Measurements from ENCODE around the gene GAS7. TPM values are rescaled to one million over a fixed set of nuclear protein-coding genes. Genes with fewer than 3 reads are reported as not detected.

Gene GAS7
- total RNA-seq, 1 experiment from 2014 or later, result 20.3 TPM

DNA sequence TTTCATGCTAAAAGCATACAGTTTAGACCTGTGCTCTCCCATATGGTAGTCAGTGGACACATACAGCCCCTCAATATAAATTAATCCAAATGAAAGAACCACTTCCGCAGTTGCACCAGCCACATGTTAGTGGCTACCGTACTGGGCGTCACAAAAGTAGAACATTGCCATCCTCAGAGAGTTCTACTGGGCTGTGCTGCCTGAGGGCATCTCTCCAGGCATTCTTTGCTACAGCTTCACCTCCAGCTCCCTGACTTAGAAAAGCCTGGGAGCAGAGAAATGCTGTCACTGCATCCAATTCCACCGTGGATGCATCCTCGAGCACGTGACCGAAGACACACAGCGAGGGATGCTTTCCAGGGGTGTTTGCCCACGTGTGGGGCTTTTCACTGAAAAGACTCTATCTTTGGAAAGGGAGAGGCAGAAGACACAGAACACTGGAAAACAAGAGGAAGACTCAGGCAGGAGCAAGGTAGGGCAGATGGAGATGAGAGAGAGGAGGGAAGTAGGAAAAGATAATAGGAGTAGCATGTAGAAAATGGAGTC lies 86.4 kb downstream of the GAS7 start:
- DNase-seq (ENCODE audit: low read depth), result no peak

DNA sequence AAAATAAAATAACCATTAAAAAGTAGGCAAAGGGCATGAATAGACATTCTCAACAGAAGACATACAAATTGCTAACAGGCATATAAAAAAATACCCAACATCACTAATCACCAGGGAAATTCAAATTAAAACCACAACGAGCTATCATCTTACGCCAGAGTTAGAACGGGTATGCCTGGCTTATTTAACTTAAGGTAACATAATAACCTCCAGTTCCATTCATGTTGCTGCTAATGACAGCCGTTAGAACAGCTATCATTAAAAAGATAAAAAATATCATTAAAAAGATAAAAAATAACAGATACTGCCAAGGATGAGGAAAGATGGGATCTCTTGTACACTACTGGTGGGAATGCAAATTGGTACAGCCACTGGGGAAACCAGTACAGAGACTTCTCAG lies 89.3 kb downstream of the GAS7 start:
- DNase-seq (ENCODE audit: low read depth), result peak; percentile 31

DNA sequence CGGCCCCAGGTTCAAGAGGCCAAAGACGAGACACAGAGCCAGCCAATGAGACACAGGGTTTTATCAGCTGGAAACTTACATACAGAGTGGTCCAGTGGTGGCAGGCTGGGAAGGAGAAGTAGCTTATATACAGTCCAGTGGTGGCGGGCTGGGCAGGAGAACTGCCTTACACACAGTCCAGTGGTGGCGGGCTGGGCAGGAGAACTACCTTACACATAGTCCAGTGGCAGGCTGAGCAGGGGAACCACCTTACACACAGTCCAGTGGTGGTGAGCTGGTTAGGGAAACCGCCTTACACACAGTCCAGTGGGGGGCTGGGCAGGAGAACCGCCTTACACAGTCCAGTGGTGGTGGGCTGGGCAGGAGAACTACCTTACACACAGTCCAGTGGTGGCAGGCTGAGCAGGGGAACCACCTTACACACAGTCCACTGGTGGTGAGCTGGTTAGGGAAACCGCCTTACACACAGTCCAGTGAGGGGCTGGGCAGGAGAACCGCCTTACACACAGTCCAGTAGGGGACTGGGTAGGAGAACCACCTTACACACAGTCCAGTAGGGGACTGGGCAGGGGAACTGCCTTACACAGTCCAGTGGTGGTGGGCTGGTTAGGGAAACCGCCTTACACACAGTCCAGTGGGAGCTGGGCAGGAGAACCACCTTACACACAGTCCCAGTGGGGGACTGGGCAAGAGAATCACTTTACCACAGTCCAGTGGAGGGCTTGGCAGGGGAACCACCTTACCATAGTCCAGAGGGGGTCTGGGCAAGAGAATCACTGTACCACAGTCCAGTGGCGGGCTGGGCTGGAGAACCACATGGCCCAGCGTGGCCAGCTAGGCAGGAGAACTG lies 90.9 kb downstream of the GAS7 start:
- no peak for DNase-seq (ENCODE audit: low read depth)

DNA sequence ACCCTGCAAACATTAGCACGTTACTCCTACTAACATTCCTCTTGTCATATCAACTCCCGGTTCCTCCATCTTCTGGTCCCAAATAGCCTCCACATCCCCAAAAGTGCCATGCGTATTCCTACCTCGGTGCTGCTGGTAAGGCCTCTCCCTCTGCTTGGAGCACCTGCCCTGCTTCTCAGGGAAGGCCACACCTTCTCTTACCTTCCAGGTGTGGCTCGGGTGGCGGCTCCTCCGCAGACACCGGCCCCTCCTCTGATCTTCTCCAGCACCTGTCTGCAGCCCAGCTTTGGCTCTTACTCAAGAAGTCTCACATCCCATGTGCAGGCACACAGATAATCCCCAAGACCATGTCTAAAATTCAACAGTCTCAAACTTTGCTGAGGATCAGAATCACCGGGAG lies 92.3 kb downstream of the GAS7 start:
- no peak for DNase-seq (ENCODE audit: low read depth)

DNA sequence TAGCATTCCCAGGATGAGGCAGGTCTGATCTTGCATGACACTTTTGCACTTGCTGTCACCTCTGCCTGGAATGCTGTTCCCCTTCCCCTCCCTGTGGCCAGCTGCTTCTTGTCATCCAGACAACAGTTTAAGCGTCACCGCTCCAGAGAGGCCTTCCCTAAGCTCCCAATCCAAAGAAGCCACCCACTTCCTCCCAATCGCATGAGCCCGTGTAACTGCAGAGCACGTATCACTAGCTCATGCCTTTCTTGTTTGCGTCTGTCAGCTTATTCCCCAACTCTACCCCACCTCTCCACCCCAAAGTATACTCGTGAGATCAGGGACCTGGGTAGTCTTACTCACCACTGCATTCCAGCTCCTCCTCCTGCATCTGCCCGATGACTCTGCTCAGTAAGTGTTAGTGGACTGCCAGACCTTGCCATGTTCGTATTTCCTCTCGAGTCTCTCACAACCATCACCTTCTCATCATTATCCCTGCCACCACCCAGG lies 92.8 kb downstream of the GAS7 start:
- DNase-seq (ENCODE audit: low read depth), result no peak

DNA sequence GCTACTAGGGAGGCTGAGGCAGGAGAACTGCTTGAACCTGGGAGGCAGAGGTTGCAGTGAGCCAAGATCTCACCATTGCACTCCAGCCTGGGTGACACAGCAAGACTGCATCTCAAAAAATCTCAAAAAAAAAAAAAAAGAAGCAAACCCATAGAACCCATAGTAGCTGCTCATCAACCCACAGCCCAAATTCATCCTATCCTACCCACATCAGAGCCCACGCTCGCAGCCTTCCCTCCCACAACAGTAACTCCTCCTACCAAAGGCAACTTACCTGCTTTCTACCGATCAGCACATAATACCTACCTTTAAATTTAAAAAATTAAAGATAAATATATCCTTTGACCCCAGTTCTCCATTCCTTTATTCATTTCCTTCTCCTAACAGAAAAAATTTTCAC lies 94.7 kb downstream of the GAS7 start:
- no peak for DNase-seq (ENCODE audit: low read depth)

DNA sequence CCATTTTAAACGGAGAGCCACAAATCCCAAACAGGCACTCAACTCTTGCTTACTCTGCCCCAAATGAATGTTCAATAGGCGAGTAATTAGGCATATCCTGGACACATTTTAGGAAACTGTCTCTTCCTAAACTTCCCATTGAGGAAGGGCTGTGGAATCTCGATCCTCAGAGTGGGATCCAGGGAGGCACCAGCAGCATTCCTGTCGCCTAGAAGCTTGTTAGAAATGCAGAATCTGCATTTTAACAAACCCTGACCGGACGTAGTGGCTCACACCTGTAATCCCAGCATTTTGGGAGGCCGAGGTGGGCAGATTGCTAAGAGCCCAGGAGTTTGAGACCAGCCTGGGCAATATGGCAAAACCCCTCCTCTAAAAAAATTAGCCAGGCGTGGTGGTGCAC lies 95.6 kb downstream of the GAS7 start:
- no peak for DNase-seq (ENCODE audit: low read depth)

DNA sequence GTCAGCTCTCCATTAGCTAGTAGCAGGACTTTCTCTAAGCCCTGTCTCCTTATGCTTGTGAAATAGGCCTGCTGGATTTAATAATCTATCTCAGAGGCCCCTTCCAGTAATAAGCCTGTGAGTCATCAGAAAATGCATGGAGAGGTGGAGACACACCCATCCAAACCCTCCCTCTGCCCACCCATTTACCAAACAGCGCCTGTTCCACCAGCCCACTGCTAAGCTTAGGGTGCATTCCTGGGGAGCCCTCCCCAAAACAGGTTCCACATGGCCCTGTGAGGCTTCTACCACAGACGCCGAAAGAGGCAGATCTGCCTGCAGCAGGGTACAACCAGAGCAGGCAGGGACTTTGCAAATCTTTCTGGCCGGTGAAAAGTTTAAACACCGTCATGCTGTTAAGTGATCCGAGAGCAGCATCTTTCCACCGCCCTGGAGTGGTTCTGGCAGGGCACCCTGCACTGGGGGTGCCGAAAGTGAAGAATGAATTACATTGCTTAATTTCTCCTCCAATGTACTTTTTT lies 99.3 kb downstream of the GAS7 start:
- DNase-seq (ENCODE audit: low read depth), result peak; percentile 69

DNA sequence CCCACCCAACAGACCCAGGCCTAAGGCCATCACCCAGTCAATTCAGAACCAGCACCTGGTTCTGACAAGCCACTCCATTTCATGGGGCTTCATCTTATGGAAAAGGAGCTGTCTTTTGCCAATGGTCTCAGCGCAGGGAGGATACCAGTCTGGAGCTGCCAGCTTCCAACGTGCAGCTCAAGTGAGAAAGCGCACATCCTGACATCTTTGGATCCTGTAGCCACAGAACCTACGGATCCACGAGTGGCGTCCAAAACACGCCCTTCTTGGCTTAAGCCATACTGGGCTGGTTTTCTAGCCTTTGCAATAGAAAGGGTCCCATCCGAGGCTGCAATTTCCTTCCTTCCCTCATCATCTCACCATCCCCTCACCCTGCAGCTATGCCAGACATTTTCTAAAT lies 101.8 kb downstream of the GAS7 start:
- DNase-seq (ENCODE audit: low read depth), result no peak

DNA sequence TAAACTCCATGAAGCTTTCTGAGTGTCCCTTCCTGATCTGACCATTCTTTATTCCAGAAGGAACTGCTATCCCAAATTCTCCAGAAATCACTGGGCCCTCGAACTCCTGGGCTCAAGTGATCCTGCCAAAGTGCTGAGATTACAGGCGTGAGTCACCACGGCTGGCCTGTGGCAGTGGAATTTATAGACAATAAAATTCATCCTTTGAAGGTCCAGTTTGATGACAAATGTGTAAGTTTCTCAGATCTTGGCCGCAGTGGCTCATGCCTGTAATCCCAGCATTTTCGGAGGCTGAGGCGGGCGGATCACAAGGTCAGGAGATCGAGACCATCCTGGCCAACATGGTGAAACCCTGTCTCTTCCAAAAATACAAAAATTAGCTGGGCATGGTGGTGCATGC lies 103.1 kb downstream of the GAS7 start:
- peak; percentile 82 for DNase-seq (ENCODE audit: low read depth)

DNA sequence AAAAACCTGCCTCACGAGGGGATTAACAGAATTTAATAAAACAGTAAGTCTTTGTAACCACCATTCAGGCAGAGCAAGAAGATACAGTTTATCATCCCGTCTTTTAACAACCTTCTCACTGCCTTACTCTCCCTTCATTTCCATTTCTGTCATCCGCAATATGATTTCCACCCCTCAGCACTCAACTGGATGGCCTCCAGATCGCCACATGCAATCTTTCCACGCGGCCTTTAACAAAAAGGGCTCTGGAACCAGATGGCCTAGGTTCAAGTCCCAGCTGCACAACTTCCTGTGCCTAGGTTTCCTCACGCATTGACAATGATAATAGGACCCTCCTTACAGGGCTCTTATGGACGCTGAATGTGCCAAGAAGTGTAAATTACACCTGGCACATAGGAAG lies 103.6 kb downstream of the GAS7 start:
- DNase-seq (ENCODE audit: low read depth), result no peak

DNA sequence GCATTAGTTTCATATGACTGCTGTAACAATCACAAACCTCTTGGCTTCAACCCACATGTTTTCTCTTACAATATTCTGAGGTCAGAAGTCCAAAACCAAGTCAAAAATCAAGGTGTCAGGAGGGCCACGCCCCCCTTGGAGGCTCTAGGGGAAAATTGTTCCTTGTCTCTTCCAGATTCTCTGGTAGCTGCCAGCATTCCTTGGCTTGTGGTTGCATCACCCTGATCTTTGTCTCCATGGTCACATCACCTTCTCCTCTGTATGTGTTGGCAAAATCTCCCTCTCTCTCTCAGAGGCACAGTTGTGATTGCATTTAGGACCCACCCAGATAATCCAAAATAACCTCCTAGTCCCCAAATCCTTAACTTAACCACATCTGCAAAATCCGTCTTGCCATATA lies 105.8 kb downstream of the GAS7 start:
- DNase-seq (ENCODE audit: low read depth), result no peak

DNA sequence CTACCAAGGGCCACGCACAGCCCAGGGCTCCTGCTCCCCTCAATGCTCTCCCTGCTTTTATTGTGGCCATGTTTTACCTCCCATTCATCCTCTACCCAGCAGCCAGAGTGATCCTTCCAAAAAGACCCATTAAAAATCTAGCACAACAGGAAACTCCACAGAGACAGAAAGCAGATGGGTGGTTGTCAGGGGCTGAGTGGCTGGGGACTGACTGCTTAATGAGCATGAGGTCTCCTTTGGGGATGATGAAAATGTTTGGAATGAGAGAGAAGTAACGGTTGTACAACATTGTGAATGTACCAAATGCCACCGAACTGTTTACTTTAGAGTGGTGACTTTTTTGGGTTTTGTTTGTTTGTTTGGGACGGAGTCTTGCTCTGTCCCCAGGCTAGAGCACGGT lies 107.4 kb downstream of the GAS7 start:
- no peak for DNase-seq (ENCODE audit: low read depth)

DNA sequence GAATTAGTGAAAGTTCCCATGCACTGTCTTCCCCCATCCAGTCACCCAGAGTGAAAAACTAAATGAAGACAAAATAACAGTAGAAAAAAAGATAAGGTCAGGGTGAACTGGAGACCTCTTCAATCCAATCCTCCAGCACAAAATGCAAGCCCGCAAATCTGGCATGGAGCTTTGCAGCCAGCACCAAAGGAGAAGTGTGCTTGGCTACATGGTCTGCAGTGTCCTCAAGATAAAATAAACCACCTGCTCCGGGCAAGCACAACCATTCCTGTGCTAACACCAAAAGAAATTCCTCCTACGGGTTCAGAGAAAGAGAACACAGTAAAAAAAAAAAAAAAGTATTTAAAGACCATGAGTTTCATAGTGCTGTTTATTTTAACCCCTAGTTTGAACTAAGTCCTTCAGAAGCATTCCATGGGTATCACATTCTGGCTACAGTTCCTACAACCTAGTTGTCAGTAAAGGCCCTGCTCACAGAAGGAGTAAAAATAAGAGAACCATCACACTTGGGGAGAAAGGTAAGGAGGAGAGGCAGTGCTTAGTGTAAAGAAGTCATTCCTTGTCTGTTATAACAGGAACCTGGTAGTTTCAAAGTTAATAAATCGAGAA lies 109.1 kb downstream of the GAS7 start:
- no peak for DNase-seq (ENCODE audit: low read depth)

DNA sequence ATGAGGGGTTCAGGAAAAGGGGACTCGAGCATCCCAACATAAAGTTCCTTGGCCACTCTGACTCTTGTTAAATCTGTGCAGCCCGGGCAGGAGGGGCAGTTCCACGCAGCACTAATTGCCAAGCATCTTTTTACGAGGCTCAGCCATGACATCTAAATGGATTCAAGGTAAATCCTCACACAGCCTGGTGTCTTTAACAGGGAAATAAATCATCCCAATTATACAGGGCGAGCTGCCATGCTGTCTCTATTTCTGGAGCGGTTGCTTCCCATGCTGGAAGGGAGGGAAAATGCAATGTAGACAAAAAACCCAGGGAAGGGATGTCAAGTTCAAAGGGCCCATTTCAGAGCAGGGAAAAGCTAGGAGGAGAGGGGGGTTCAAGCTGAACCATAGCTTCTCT lies 110.0 kb downstream of the GAS7 start:
- DNase-seq (ENCODE audit: low read depth), result no peak

DNA sequence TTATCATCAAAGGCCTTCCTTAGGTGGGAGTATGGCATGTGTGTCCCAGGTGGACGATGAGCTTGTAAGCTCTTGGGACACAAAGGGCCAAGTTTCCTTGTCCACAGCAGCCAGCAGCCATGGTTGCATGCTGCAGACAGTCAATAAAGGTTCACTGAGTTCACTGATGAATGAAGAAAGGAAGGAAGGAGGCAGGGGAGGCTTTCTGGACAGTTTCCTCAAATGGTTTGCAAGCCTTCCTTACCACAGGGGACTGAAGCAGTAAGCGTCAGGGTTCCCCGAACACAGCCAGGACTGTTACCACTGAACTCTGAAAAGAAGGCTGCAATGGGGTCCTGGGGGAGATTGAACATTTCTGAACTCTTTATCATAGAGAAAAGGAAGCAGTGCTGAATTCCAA lies 111.1 kb downstream of the GAS7 start:
- DNase-seq (ENCODE audit: low read depth), result no peak

DNA sequence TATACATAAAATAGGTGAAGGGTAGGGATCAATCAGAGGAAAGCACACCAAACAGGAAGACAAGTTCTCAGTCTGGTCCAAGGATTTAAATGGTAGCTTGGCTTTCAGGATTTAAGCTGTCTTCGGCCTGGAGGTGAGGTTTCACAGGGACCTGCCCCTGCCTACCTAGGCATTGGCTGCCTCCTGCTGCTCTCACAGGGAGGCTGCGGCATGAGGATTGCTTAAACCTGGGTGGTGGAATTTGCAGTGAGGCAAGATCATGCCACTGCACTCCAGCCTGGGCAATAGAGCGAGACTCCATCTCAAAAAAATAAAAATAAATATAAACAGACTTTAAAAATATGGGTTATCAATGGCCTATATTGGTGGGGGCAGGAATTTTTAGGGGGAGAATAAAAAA lies 114.5 kb downstream of the GAS7 start:
- no peak for DNase-seq (ENCODE audit: low read depth)

DNA sequence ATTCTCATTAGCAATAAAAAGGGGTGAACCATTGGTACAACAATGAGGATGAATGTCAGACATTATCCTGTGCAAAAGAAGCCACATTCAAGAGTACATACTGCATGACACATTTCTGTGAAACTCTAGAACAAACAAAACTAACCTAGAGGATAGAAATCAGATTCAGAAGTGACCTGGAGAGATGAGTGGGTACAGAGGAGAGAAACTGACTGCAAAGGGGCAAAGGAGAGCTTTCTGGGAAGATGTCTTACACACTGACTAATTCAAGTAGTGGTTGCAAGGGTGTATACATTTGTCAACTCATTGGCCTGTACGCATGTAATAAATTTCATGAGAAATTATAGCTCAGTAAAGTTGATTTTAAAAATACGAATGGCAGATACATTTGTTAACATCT lies 115.6 kb downstream of the GAS7 start:
- DNase-seq (ENCODE audit: low read depth), result no peak

DNA sequence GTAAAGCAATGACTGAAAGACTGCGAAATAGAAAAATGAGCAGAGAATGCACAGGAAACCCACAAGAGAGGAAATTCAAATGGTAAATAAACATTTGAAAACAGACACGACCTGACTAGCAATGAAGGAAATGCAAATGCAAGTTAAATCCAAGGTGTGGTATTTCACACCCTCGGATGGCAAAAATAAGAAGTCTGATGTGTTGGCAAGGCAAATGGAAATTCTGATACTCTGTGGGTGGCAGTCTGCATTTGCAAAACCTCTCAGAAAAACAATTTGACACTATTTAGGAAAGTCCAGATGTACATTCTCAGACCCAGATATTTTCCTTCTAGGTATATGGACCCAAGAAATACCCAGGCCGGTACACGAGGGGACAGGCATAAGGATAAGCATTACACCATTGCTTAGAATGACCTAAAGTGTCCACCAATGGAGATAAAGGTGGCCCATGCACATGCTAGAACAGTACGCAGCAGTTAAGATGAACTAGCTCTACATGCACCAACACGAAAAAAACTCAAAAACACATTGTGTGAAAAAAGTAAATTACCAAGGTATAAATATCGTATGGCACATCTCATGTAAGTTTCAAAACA lies 116.7 kb downstream of the GAS7 start:
- no peak for DNase-seq (ENCODE audit: low read depth)

DNA sequence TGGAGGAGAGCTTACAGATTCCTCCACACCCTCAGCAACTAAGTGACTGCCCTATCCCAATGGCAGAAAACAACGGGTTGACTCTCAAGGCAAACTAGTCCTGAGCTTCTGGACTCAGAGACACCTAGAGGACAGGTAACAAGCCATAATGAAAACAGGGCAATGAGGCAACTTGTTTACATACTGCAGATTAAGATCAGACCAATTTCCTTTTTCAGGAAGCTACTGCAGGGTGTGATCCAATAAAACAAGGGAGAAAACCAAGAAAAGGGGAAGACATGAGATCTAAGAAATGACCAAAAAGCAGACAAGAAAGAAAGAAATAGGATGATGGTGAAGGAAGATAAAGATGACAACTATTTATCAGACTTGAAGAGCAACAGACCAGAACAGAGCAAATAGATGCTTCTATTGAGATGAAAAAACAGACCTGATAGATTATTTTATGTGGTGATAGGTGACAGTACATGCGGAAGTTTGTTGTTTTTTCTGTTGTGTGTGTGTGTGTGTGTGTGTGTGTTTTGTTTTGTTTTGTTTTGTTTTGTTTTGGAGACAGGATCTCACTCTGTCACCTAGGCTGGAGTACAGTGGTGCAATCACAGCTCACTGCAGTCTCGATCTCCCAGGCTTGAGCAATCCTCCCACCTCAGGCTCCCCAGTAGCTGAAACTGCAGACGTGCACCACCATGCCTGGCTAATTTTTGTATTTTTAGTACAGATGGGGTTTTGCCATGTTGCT lies 120.7 kb downstream of the GAS7 start:
- DNase-seq (ENCODE audit: low read depth), result no peak

DNA sequence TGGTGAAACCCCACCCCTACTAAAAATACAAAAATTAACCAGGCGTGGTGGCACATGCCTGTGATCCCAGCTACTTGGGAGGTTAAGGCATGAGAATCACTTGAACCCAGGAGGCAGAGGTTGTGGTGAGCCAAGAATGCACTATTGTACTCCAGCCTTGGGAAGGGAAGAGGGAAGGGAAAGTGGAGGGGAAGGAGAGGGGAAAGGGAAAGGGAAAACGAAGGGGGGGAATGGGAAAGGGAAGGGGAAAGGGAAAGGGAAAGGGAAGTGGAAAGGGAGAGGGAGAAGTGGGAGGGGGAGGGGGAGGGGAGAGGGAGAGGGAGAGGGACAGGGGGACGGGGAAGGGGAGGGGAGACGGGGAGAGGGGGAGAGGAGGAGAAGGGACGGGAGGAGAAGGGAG lies 122.5 kb downstream of the GAS7 start:
- no peak for DNase-seq (ENCODE audit: low read depth)

DNA sequence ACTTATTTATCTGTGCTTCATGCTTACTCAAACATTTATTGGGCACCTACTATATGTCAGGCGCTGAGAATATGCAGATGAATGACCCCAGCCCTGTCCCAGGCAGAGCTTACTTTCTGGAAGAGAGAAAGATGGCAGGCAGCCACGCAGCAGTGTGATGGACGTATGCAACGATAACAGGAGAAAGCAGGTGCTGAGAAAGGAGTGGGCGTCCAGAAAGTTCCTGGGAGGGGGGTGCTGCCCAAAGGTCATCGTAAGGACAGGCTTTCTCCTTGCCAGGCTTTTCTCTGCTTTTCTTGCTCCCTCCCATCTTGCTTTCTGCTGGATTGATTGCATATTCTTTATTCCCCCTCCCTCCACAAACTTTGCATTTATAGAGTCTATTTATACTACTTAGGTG lies 124.5 kb downstream of the GAS7 start:
- no peak for DNase-seq (ENCODE audit: low read depth)

All from RPMI7951 (cell line).